Esophagus muscularis mucosa (tissue), 4 donors: ENCODE data around the gene KIF3A. TPM values are rescaled to one million over a fixed set of nuclear protein-coding genes. Genes with fewer than 3 reads are reported as not detected.

Experiments
- DNase-seq: peaks from one replicate; pipeline ENCODE4 v3.0.0-alpha.2; 2017; ENCODE audit errors: extremely low spot score
- H3K27ac ChIP-seq, 4 donors: fragments of 200-600 bp; sonication (generic); replicated peaks in 1 of 4; 1 replicate in 3 of 4; 2 replicates in 1 of 4; pipeline ENCODE4 v1.5.1; 2016 to 2019; ENCODE audit warnings: mild to moderate bottlenecking in 1 of 4
- H3K27me3 ChIP-seq, 4 donors: fragments of 200-600 bp; sonication (generic); one replicate each; pipeline versions ENCODE4 v1.5.1 to v1.6.0; 2016 to 2019
- H3K36me3 ChIP-seq, 4 donors: fragments of 200-600 bp; sonication (generic); one replicate each; pipeline ENCODE4 v1.5.1; 2016 to 2019
- H3K4me1 ChIP-seq, 4 donors: fragments of 200-600 bp; sonication (generic); one replicate each; pipeline ENCODE4 v1.5.1; 2016 to 2019
- H3K4me3 ChIP-seq, 4 donors: fragments of 200-600 bp; sonication (generic); 1 replicate in 2 of 4; 2 replicates in 2 of 4; pipeline ENCODE4 v1.5.1; 2016 to 2019; ENCODE audit warnings: mild to moderate bottlenecking in 4 of 4, moderate library complexity in 1 of 4
- H3K9me3 ChIP-seq, 4 donors: fragments of 200-600 bp; sonication (generic); 1 replicate in 3 of 4; 2 replicates in 1 of 4; pipeline ENCODE4 v1.5.1; 2016 to 2019
- CTCF ChIP-seq, 3 experiments: fragments of 200-600 bp in 2 of 3; fragments of 450-650 bp in 1 of 3; sonication (generic) in 2 of 3; IDR thresholded peaks; one replicate each; pipeline ENCODE4 v1.5.1; 2017 to 2019; ENCODE audit warnings: antibody characterized with exemption in 3 of 3, mild to moderate bottlenecking in 2 of 3, moderate library complexity in 1 of 3
- EP300 ChIP-seq: sonication (generic); formaldehyde crosslinking; IDR thresholded peaks from one replicate; pipeline ENCODE4 v1.6.1; 2017; ENCODE audit warnings: antibody characterized with exemption
- POLR2A ChIP-seq: fragments of 450-650 bp; IDR thresholded peaks from one replicate; pipeline ENCODE4 v1.6.1; 2017; ENCODE audit warnings: antibody characterized with exemption, moderate library complexity, mild to moderate bottlenecking, low read depth
- POLR2AphosphoS5 ChIP-seq, 2 donors: sonication (generic); formaldehyde crosslinking; IDR thresholded peaks; one replicate each; pipeline ENCODE4 v1.6.1; 2017; ENCODE audit warnings: antibody characterized with exemption in 2 of 2
- WGBS: methylation state at CpG from one replicate; pipeline ENCODE4 v1.1.5; 2018; 5-methylcytosine and 5-hydroxymethylcytosine counted together
- intact Hi-C: fragments of 100-400 bp; cut with DNase I; formaldehyde crosslinking; loops from one replicate; pipeline ENCODE4 v1.15.1; 2023
- total RNA-seq, 4 donors: library from RNA; depleted of rRNA; stranded (reverse); fragments of >200 nt; gene quantifications; one replicate each; pipeline versions ENCODE4 v1.1.0 to v1.2.1, GENCODE V29; 2016

KIF3A gene
- total RNA-seq, 4 donors from 2014 or later, result 5.5 to 9.6 (median 8.3) TPM

DNA sequence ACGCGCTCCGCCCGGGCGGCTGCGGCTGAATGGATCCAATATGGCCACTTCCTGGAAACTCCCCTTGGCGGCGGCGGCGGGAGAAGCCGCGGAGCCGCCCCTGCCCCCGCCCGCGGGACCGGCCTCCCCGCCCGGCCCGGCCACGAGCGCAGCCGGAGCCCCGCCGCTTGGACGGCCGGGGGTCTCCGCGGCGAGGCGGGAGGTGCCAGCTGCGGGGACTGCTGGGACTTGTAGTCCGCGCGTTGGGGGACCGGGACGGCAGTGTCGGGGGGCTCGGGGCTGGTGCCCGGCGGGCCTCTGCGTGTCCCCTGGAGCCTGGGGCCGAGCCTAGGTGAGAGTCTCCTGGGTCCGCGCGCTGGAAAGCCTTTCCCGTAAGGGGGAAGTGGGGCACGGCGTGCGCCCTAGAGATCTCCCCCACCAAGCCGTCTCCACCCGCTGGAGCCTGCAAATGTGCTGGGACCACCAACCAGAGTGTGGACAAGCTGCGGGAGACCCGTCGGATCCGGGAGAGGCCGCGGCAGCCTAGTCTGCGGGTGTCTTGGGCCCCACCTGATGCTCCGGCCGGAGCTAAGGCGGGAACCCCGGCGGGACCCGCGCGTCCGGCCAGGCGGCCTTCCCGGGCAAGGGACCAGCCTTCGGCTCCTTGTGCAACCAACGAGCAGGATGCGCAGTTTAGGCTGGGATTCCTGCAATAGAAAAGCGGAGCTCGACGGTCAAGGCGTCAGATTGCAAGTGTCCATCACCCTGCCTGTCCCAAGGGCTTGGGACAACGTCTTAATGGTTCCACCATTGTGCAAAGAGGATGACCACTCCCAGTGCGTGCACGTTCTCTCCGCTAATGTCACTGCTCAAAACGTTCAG is 40.1 kb upstream of the KIF3A start, which contains the start of gene SEPTIN8:
TSS of gene SEPTIN8 (minus strand) at position 31 of the 861 bp plus-strand sequence. CDS start 102 bp downstream, outside the sequence.
- Histone ChIP-seq H3K9me3 (no peaks in the 10 kb centered on the region), H3K4me1 (peaks cover 30 to 54% (median 48%) of the 10 kb centered on the region in 4 donors), H3K4me3 (peak within 1 kb of the TSS; percentile 87 to 95 (median 90)), H3K27me3 (no peaks in the 10 kb centered on the region), H3K27ac (peak within 1 kb of the TSS; percentile 79 to 88 (median 84)), H3K36me3 (no peaks in the 10 kb centered on the region)
- intact Hi-C loops, result loop anchor here (5.0 kb wide), 2 partner anchors 40 to 45 kb away; partner anchors contain the start of gene KIF3A
- WGBS, result 7% methylated on average over 4 of the region's 82 CpGs
- peak; percentile 18 to 49 for TF ChIP-seq POLR2AphosphoS5 (IDR thresholded peaks at IDR 0.05)
- no peak for TF ChIP-seq CTCF (IDR thresholded peaks at IDR 0.05)
- TF ChIP-seq POLR2A, result no peak
- no peak for TF ChIP-seq EP300
- DNase-seq, result no peak

GRCh38 chr5:132776938-132777208 is 39.5 kb upstream of the KIF3A start:
- WGBS, result no CpG with 5 or more reads among the region's 40 CpGs
- no peaks in the 10 kb centered on the region for H3K27me3 ChIP-seq
- DNase-seq, result no peak
- TF ChIP-seq CTCF (IDR thresholded peaks at IDR 0.05), result no peak
- no peak for TF ChIP-seq POLR2AphosphoS5 (IDR thresholded peaks at IDR 0.05)
- no peak for TF ChIP-seq POLR2A
- TF ChIP-seq EP300, result no peak
- intact Hi-C loops, result loop anchor here (5.0 kb wide), 2 partner anchors 40 to 45 kb away; partner anchors contain the start of gene KIF3A
- no peaks in the 10 kb centered on the region for H3K36me3 ChIP-seq
- peaks cover 36 to 60% (median 54%) of the 10 kb centered on the region in 4 donors for H3K4me1 ChIP-seq
- H3K9me3 ChIP-seq, result no peaks in the 10 kb centered on the region
- peak overlapping the region; percentile 79 to 88 (median 84) for H3K27ac ChIP-seq
- peak overlapping the region; percentile 87 to 95 (median 90) for H3K4me3 ChIP-seq

GRCh38 chr5:132776131-132776937 is 39.0 kb upstream of the KIF3A start:
- WGBS, result 3% methylated on average over 20 of the region's 39 CpGs
- Histone ChIP-seq H3K27me3 (no peaks in the 10 kb centered on the region), H3K36me3 (no peaks in the 10 kb centered on the region), H3K4me1 (peaks cover 41 to 66% (median 59%) of the 10 kb centered on the region in 4 donors), H3K27ac (peak overlapping the region; percentile 79 to 88 (median 84)), H3K4me3 (peak overlapping the region; percentile 87 to 95 (median 90)), H3K9me3 (no peaks in the 10 kb centered on the region)
- TF ChIP-seq POLR2A (no peak), POLR2AphosphoS5 (IDR thresholded peaks at IDR 0.05) (no peak), EP300 (no peak), CTCF (IDR thresholded peaks at IDR 0.05) (no peak)
- intact Hi-C loops, result loop anchor here (5.0 kb wide), 2 partner anchors 39 to 46 kb away; partner anchors contain the start of gene KIF3A
- no peak for DNase-seq

DNA sequence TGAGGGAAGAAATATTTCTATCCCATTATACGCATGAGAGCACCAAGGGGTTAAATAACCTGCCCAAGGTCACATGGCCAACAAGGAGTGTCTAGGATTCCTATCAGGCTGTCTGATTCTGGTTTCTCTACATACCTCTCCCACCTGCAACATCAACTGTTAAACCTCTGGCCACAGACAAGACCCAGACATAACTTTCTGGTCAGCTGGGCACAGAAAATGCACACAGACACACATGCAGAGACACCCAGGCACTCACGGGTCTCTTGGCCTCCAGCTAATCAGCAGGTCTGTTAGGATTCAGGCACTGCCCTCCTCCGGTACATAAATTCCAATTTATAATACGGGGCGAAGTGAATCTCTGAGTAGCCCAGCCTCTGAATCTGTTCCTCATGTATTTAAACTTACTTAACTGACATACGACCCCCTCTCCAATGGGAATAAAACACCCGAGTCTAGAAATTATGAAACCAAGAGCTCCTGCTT is 38.2 kb upstream of the KIF3A start:
- intact Hi-C loops, result loop anchor here (5.0 kb wide), 2 partner anchors 38 to 47 kb away; partner anchors contain the start of gene KIF3A
- peak overlapping the region; percentile 79 to 88 (median 84) for H3K27ac ChIP-seq
- peaks cover 49 to 73% (median 66%) of the 10 kb centered on the region in 4 donors for H3K4me1 ChIP-seq
- no peaks in the 10 kb centered on the region for H3K27me3 ChIP-seq
- no peaks in the 10 kb centered on the region for H3K36me3 ChIP-seq
- DNase-seq, result no peak
- peak overlapping the region; percentile 87 to 95 (median 90) for H3K4me3 ChIP-seq
- TF ChIP-seq CTCF (IDR thresholded peaks at IDR 0.05) (no peak), POLR2AphosphoS5 (IDR thresholded peaks at IDR 0.05) (no peak)
- 39% methylated on average over 7 of the region's 7 CpGs for WGBS
- H3K9me3 ChIP-seq, result no peaks in the 10 kb centered on the region
